Measurements from ENCODE around the gene DAPK2. TPM values are rescaled to one million over a fixed set of nuclear protein-coding genes. Genes with fewer than 3 reads are reported as not detected.

The DAPK2 gene
- total and polyA plus RNA-seq, 2 of the 4 experiments (the other 2 are of a cell fraction) = 0.34 to 0.36 TPM

- no peak overlapping the region for H3K4me3 ChIP-seq (ENCODE audit: insufficient read depth, low read depth, low read length)
- no peak overlapping the region for H2BK120ac ChIP-seq (ENCODE audit: low read depth, low read length)
- BruUV-seq (replicated peaks) = no TSS peak
- no peaks in the 10 kb centered on the region for H3K9me1 ChIP-seq (ENCODE audit: insufficient read depth, low read length)
- H3K56ac ChIP-seq (ENCODE audit: extremely low read depth, insufficient read depth, low read length) = no peak overlapping the region
- dilution Hi-C loops (cut with HindIII; ENCODE audit: low sequenced_read_pairs, unreplicated experiment) (no loop called here), in situ Hi-C loops (cut with MboI; ENCODE audit: low sequenced_read_pairs) (no loop called here), intact Hi-C loops (cut with micrococcal nuclease) (no loop called here)
- WGBS, 2 experiments (ENCODE audit: extremely low coverage in 2 of 2, insufficient read length in 1 of 2) = no CpG with 5 or more reads among the region's 5 CpGs
- H2AK5ac ChIP-seq (ENCODE audit: low read depth, low read length) = no peak overlapping the region
- no peak overlapping the region for H4K5ac ChIP-seq (ENCODE audit: low read depth, low read length)
- H4K91ac ChIP-seq (ENCODE audit: insufficient read depth, low read depth, low read length) = no peak overlapping the region
- H3K14ac ChIP-seq (replicated peaks; ENCODE audit: low read depth, low read length) = no peak overlapping the region
- ATAC-seq (ENCODE audit: low read depth) (no peak), DNase-seq (no peak)
- H2AFZ ChIP-seq (replicated peaks; ENCODE audit: low read length, poor library complexity) = no peak overlapping the region
- no peaks in the 10 kb centered on the region for H3K79me1 ChIP-seq (ENCODE audit: low read depth in 1 of 2, low read length in 2 of 2)
- H3K18ac ChIP-seq (ENCODE audit: low read depth, low read length) = no peak overlapping the region
- ChIA-PET POLR2A (ENCODE audit: unreplicated experiment) (no interaction called here), CTCF (interaction anchor here (1.2 kb wide), 1 partner anchor 10 kb away, joined by 4 read pairs; no protein-coding TSS in a partner anchor)
- no peak overlapping the region for H2BK15ac ChIP-seq (ENCODE audit: low read depth, low read length)
- H3K27ac ChIP-seq (ENCODE audit: insufficient read depth, low read length) = no peak overlapping the region
- H3K4me2 ChIP-seq (ENCODE audit: low read depth, low read length) = no peak overlapping the region
- H2BK20ac ChIP-seq (ENCODE audit: low read depth, low read length) = no peak overlapping the region
- no peak overlapping the region for H4K8ac ChIP-seq (ENCODE audit: low read depth in 2 of 2, low read length in 2 of 2)
- peaks cover 34% of the 10 kb centered on the region for H3K27me3 ChIP-seq (ENCODE audit: control insufficient read depth, insufficient read depth, low read length)
- H2BK5ac ChIP-seq (ENCODE audit: low read depth, low read length, poor library complexity, severe bottlenecking) = no peak overlapping the region
- H3K4me1 ChIP-seq (ENCODE audit: control insufficient read depth, insufficient read depth, low read length) = peaks cover 5% of the 10 kb centered on the region; the same call in 1 of the 2 replicates
- H3K4ac ChIP-seq (ENCODE audit: low read depth, low read length) = no peak overlapping the region
- no peak overlapping the region for H3K9ac ChIP-seq (ENCODE audit: low read depth, low read length)
- TF ChIP-seq FOS (IDR thresholded peaks at IDR 0.05; ENCODE audit: low read depth, low read length) = no peak
- no peak for TF ChIP-seq USF2 (IDR thresholded peaks at IDR 0.05; ENCODE audit: low read depth, low read length)
- TF ChIP-seq CHD1 (IDR thresholded peaks at IDR 0.05; ENCODE audit: low read depth, low read length) = no peak
- no peak for TF ChIP-seq RAD21 (IDR thresholded peaks at IDR 0.05; ENCODE audit: low read length)
- no peaks in the 10 kb centered on the region for H3K36me3 ChIP-seq (ENCODE audit: control insufficient read depth, insufficient read depth, low read length)
- no peaks in the 10 kb centered on the region for H4K20me1 ChIP-seq (ENCODE audit: insufficient read depth, low read length)
- no peaks in the 10 kb centered on the region for H3K9me3 ChIP-seq (ENCODE audit: control insufficient read depth, insufficient read depth, low read length)
- no peak overlapping the region for H3K23ac ChIP-seq (ENCODE audit: low read depth, low read length)
- no peak overlapping the region for H2AK9ac ChIP-seq (replicated peaks; ENCODE audit: low read depth, low read length, poor library complexity)
These were observed 45.1 kb downstream of the DAPK2 start for GRCh38 chr15:64001148-64001547.
